GM03348 (cell line): Measurements from ENCODE around the gene DRG2.

Source experiments
- DNase-seq: peaks from one replicate; pipeline ENCODE4 v3.0.0; 2012; ENCODE audit warnings: low spot score

DRG2 gene, protein sequence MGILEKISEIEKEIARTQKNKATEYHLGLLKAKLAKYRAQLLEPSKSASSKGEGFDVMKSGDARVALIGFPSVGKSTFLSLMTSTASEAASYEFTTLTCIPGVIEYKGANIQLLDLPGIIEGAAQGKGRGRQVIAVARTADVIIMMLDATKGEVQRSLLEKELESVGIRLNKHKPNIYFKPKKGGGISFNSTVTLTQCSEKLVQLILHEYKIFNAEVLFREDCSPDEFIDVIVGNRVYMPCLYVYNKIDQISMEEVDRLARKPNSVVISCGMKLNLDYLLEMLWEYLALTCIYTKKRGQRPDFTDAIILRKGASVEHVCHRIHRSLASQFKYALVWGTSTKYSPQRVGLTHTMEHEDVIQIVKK

GRCh38 chr17:18087610-18088491, at the start of gene DRG2:
DRG2 (plus strand) TSS chr17:18087948; CDS start chr17:18088024, 76 bp downstream.
- DNase-seq: peak; percentile 97

DNA sequence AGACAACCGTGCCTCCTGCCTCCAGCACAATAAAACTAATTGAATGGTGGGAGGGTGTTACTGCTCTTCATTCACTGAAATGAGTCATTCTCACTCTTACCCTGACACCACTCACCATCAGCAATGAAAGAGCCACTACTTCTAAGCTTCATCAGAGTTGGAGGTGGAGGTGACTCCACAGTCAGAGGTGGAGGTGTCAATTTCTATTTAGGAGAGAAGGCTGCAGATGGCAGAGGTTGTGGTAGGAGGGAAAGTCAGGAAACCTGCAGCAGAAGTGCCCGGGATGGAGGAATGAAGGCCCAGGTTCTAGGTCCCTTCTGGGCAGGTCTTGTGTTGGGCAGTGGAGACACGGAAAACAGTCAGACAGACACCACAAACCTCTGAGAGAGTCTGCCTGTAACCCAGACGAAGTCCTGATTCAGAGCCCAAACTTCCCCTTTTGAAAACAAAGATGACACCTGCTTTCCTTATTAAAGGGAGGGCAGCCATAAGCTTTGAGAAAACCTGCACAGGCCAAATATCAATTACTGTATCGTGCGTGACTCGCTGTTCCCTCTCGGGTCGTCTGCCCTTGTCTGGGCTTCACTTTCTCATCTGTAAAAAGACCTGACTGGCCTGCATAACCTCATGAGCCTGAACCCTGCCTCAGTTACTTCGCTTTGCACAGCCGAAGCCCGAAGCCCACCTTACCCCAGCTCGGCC, 49.4 kb upstream of the DRG2 start:
- DNase-seq: no peak

DNA sequence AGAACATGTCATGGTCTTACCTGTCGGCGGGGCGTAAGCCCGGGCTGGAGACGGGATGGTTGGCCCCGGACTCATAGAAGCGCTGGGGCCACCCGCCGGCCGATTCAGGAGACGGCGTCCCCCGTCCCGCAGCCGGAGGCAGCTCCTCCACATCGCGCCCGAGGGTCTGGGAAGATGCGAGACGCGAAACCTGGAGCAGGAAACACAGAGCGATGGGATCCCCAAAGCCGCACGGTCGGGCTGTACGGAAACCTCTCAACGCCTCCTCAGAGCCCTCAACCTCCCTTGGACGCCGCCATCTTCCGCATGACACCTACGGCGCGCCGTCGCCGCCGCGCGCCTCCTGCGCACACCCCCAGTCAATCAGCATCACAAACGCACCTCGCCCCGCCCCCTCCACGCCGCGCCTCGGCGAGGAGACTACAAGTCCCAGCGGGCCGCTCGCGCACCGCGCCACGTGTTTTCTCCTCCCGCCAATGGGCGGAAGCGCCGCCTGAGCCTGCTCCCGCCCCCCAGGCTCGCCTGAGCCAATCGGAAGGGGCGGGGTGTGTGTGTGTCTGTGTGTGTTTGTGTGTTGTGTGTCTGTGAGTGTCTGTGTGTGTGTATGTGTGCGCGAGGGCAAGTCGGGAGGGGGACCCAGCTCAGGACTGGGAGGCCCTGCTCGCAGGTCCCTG, 48.8 kb upstream of the DRG2 start, which contains the start of the genes ATPAF2 and GID4:
Gene ATPAF2 (minus strand): TSS at position 308 of the 674 bp plus-strand sequence. CDS start 155 bp downstream, at position 153.
Gene GID4 (plus strand): TSS at position 548 of the 674 bp plus-strand sequence. CDS start 57 bp downstream, at position 605.
- DNase-seq: peak; percentile 99

DNA sequence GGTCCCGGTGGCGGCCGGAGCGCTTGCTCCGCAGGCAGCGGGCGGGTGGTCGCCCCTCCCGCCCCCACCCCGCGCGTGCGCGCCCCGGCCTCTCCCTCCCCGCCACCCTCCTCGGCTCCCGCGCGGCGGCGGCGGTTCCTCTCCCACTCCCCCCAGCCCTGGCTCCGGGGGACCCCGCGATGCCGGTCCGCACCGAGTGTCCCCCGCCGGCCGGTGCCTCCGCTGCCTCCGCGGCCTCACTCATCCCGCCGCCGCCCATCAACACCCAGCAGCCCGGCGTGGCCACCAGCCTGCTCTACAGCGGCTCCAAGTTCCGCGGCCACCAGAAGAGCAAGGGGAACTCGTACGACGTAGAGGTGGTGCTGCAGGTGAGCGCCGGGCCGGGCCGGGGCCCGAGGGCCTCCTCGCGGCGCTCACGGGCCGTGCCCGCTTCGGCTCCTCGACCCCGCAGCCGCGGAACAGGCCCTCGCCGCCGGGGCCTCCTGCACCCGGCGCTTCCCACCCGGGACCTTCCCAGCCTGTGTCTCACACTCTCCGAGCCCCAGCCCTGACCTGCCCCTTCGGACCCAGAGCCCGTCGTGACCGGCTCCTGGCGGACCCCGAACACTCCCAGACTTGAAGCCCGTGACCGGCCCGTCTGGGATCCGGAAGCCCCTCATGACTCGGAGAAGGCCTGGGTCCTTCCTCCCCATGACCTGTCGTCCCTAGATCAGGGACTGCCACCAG, 48.0 kb upstream of the DRG2 start:
- peak; percentile 82 for DNase-seq

DNA sequence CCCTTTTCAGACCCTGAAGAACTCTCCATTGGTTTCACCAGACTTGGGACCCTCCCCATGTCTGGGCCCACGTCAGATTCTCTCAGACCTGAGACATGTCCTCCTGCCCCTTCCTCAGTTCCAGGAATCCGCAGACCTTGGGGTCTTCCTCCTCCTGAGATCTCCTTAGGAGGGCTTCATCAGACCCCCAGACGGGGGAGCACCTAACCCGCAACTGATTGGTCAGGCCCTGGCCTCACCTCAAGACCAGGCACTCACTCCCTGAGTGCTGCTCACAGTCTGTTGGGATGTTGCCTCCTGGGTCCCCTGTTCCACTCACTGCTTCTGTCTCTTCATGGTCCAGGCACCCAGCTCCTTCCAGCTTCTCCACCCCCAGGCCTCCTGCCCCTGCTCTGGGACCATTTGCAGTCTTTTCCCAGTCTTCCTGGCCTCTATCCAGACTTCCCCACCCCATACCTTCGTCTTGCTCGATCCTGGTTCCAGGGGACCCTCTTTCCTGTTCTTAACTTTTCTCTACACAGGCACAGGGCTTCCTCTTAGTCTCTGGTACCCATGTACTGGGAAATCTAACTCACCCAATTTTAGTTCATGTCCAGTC, 47.4 kb upstream of the DRG2 start:
- peak; percentile 27 for DNase-seq

GRCh38 chr17:18041776-18042175, 46.0 kb upstream of the DRG2 start:
- DNase-seq: peak; percentile 81

DNA sequence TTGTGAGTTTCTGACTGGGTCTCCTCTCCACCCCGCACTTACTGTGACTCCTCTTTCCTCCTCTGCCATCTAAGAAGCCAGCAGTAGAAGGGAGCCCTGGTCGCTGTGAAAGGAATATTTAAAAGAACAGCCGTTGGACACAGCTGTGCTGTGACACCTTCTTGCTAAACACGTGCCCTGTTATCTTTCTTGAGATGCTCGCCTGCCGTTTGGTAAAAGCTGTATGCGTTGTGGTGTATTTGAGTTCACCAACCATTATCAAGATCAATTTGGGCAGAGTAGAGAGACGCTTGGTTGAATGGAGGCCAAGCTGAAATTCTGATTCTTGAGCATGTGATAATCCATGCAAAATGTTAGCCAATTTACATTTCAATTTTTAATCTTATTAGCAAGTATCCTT, 44.8 kb upstream of the DRG2 start:
- no peak for DNase-seq

- DNase-seq: peak; percentile 22
Measured at GRCh38 chr17:18043491-18043890, 44.3 kb upstream of the DRG2 start.

- no peak for DNase-seq
Measured at GRCh38 chr17:18044609-18045008, 43.1 kb upstream of the DRG2 start.

- no peak for DNase-seq
Measured at GRCh38 chr17:18045691-18046350, 41.9 kb upstream of the DRG2 start.

- no peak for DNase-seq
Measured at GRCh38 chr17:18055597-18055996, 32.2 kb upstream of the DRG2 start.

GRCh38 chr17:18056214-18056613, 31.5 kb upstream of the DRG2 start:
- no peak for DNase-seq

GRCh38 chr17:18059283-18059682, 28.5 kb upstream of the DRG2 start:
- no peak for DNase-seq

DNA sequence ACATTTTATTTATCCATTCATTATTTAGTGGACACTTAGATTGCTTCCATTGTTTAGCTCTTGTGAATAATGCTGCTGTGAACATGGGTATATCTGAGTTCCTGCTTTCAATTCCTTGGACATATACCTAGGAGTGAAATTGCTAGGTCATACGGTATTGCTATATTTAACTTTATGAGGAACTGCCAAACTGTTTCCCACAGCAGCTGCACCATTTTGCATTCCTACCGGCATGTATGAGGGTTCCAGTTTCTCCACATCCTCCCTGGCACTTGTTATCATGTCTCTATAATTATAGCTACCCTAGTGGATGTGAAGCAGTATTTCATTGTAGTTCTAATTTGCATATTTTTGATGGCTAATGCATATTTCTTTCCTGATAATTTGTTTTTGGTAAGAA, 23.7 kb upstream of the DRG2 start:
- DNase-seq: no peak

DNA sequence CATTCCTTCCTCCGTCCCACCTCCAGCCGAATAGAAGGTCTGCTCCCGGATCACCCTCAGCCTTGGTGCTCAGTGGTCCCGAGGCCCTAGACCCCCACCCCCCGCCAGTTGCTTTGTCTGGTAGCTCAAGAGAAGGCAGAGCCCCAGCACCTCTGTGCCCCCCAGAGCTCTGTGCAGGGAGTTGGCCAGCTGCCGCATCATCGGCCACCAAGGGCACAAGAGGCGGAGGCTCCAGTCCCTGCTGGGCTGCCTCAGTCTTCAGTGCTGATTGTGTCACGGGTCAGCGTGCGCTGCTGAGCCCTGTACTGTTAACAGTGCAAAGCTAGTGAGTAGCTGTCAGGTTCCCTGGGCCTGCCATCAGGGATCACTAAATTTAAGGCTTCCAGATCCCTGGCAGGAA, 22.2 kb upstream of the DRG2 start:
- no peak for DNase-seq

DNA sequence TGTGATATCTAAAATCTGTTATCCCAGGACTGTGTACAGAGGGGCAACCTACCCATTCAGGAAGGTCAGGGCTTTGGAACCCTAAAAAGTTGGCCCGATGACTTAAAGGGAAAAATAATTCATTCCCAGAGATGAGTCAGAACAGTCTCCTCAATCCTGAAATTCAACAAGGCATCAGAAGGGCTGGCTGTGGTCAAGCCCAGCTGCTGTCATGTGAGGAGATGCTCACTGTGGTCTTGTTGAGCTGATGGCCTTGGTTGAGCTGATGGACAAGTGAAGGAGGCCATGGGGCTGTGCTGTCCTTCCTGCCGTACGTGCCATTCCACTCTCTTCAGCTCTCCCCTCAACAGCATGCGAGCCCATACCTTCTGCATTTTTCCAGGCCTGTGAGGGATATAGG, 20.9 kb upstream of the DRG2 start:
- no peak for DNase-seq

- no peak for DNase-seq
Measured at GRCh38 chr17:18069101-18069500, 18.6 kb upstream of the DRG2 start.

GRCh38 chr17:18070861-18071340, 16.8 kb upstream of the DRG2 start:
- DNase-seq: peak; percentile 55

DNA sequence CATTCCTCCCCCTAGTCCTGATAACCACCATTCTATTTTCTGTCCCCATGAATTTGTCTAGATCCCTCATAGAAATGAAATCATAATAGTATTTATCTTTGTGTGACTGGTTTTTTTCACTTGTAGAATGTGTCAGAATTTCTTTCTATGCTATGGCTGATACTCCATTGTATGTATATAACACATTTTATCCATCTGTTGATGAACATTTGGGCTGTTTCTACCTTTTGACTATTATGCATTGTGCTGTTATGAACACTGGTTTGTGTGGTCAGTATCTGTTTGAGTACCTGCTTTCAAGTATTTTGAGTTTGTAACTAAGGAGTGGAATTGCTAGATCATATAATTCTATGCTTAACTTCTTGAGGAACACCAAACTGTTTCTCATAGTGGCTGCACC, 16.0 kb upstream of the DRG2 start:
- DNase-seq: no peak
